Measurements from ENCODE around the gene ZNF559. TPM values are rescaled to one million over a fixed set of nuclear protein-coding genes. Genes with fewer than 3 reads are reported as not detected.
"Not testable (repeated sequence)": the region's sequence is repeated elsewhere in the genome, so short reads cannot be mapped to it uniquely, and the experiment has no call there.

Gene ZNF559
- 12.5 TPM for total RNA-seq

DNA sequence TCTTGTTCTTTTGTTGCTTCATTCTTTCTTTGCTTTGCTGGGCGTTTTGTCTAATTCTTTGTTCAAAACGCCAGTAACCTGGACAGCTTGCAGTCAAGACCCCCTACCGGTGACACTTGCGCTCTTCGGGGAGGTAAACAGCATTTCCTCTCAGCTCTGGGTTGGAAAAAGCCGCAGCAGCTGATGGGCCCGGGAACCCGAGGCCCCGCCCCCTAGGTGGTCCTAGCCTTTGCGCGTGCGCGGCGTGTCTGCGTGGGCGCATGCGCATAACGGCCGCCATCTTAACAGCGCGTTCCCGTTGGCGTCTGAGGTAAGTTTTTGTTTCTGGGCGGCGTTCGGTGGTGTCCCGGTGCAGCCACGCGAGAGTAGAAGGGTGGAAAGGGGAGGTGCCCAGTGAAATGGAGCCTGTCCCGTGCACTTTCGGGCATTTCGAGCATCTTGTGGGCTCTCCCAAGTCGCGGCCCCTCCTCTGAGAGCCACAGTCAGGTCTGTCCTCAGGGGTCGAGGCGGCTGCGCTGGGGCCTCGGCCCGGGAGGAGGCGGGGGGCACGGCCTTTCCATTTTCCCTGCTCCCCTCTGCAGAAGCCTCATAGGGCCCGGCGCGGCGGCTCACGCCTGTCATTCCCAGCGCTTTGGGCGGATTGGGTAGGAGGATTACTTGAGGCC lies at the start of gene ZNF559:
Gene ZNF559, plus strand, starts transcription at position 261 of the 665 bp plus-strand sequence. CDS start 14,371 bp downstream, outside the sequence.
- Histone ChIP-seq H3K9me3 (ENCODE audit: control insufficient read depth in 3 of 3, low read length in 3 of 3) (peaks cover 7 to 11% (median 11%) of the 10 kb centered on the region in 3 donors), H3K9ac (ENCODE audit: low read depth in 1 of 3, low read length in 3 of 3) (peak within 1 kb of the TSS; percentile 75 to 82 (median 81))

DNA sequence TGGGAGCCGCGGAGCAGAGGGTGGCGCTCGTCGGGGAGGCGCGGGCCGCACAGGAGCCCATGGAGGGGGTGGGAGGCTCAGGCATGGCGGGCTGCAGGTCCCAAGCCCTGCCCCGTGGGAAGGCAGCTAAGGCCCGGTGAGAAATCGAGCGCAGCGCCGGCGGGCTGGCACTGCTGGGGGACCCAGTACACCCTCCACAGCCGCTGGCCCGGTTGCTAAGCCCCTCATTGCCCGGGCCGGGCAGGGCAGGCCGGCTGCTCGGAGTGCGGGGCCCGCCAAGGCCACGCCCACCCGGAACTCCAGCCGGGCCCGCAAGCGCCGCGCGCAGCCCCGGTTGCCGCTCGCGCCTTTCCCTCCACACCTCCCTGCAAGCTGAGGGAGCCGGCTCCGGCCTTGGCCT lies 40.5 kb upstream of the ZNF559 start:
- not testable (repeated sequence) for H3K4me3 ChIP-seq (ENCODE audit: low read length in 3 of 3); H3K9ac ChIP-seq (ENCODE audit: low read depth in 1 of 3, low read length in 3 of 3)
- H3K9me3 ChIP-seq (ENCODE audit: control insufficient read depth in 3 of 3, low read length in 3 of 3): peaks cover 0 to 19% (median 10%) of the 10 kb centered on the region in 3 donors

More for the DNA sequence above, at the start of gene ZNF559:
- Histone ChIP-seq H3K36me3 (ENCODE audit: control insufficient read depth in 3 of 3, insufficient read depth in 3 of 3, low read length in 3 of 3) (peaks cover 4 to 7% (median 5%) of the 10 kb centered on the region in 3 donors), H3K4me3 (ENCODE audit: low read length in 3 of 3) (peak within 1 kb of the TSS; percentile 81 to 89 (median 83)), H3K4me1 (ENCODE audit: control insufficient read depth in 3 of 3, insufficient read depth in 3 of 3, low read length in 3 of 3) (peaks cover 4 to 10% (median 7%) of the 10 kb centered on the region in 3 donors), H3K27ac (ENCODE audit: low read depth, low read length) (peak within 1 kb of the TSS; percentile 73), H3K27me3 (ENCODE audit: control insufficient read depth in 3 of 3, insufficient read depth in 3 of 3, low read length in 3 of 3) (no peaks in the 10 kb centered on the region)

DNA sequence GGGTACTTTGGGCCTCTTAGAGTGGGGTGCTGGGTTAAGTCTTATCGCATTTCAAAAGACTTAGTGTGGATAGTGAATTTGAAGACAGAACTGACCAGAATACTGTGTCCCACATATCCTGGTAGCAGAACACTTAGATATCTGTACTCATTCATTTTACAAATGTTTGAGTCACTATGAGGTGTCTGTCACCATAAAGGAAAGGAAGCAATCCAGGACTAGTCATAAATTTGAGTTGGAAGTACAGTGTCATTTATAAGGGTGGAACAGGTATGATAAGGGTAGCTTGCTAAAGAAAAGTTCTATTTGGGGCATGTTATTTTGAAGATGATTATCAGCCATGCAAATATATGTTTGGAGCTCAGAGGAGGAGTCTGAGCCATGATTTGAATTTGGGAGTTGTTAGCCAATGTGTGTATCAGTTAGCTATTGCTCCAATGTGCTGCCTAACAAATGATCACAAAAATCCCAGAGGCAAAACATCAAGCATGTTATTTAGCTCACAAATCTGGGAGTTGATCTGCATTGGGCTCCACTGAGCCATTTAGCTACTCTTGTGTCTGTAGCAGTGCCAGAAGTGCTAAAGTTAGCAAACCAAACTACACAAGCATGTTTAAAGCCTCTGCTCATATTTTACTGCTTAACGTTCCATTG lies 34.6 kb upstream of the ZNF559 start:
- Histone ChIP-seq H3K9me3 (ENCODE audit: control insufficient read depth in 3 of 3, low read length in 3 of 3) (peaks cover 12 to 37% (median 15%) of the 10 kb centered on the region in 3 donors), H3K4me1 (ENCODE audit: control insufficient read depth in 3 of 3, insufficient read depth in 3 of 3, low read length in 3 of 3) (no peaks in the 10 kb centered on the region), H3K27ac (ENCODE audit: low read depth, low read length) (no peak overlapping the region), H3K4me3 (ENCODE audit: low read length in 3 of 3) (peak overlapping the region in 1 of 3 donors; percentile 7), H3K9ac (ENCODE audit: low read depth in 1 of 3, low read length in 3 of 3) (no peak overlapping the region), H3K27me3 (ENCODE audit: control insufficient read depth in 3 of 3, insufficient read depth in 3 of 3, low read length in 3 of 3) (no peaks in the 10 kb centered on the region), H3K36me3 (ENCODE audit: control insufficient read depth in 3 of 3, insufficient read depth in 3 of 3, low read length in 3 of 3) (peaks cover 12 to 26% (median 20%) of the 10 kb centered on the region in 3 donors)

More for the DNA sequence above, 40.5 kb upstream of the ZNF559 start:
- not testable (repeated sequence) for H3K4me1 ChIP-seq (ENCODE audit: control insufficient read depth in 3 of 3, insufficient read depth in 3 of 3, low read length in 3 of 3); H3K36me3 ChIP-seq (ENCODE audit: control insufficient read depth in 3 of 3, insufficient read depth in 3 of 3, low read length in 3 of 3); H3K27ac ChIP-seq (ENCODE audit: low read depth, low read length); H3K27me3 ChIP-seq (ENCODE audit: control insufficient read depth in 3 of 3, insufficient read depth in 3 of 3, low read length in 3 of 3)

DNA sequence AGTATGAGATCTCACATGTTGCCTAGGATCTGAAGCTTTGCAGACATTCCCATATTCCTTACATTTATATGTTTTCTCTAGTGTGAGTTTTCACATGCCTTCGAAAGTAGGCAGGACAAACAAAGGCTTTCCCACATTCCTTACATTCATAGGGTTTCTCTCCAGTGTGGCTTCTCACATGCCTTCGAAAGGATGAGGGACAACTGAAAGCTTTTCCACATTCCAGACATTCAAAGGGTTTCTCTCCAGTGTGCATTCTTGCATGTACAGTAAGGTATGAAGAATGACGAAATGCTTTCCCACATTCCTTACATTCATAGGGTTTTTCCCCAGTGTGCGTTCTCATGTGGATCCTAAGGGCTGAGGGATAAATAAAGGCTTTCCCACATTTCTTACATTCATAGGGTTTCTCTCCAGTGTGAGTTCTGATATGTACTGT lies 28.5 kb upstream of the ZNF559 start:
- H3K27ac ChIP-seq (ENCODE audit: low read depth, low read length): no peak overlapping the region
- peaks cover 47 to 66% (median 65%) of the 10 kb centered on the region in 3 donors for H3K36me3 ChIP-seq (ENCODE audit: control insufficient read depth in 3 of 3, insufficient read depth in 3 of 3, low read length in 3 of 3)
- H3K9me3 ChIP-seq (ENCODE audit: control insufficient read depth in 3 of 3, low read length in 3 of 3): peaks cover 21 to 64% (median 32%) of the 10 kb centered on the region in 3 donors
- no peak overlapping the region for H3K9ac ChIP-seq (ENCODE audit: low read depth in 1 of 3, low read length in 3 of 3)
- no peaks in the 10 kb centered on the region for H3K4me1 ChIP-seq (ENCODE audit: control insufficient read depth in 3 of 3, insufficient read depth in 3 of 3, low read length in 3 of 3)
- H3K4me3 ChIP-seq (ENCODE audit: low read length in 3 of 3): peak overlapping the region in 1 of 3 donors; percentile 48
- no peaks in the 10 kb centered on the region for H3K27me3 ChIP-seq (ENCODE audit: control insufficient read depth in 3 of 3, insufficient read depth in 3 of 3, low read length in 3 of 3)

DNA sequence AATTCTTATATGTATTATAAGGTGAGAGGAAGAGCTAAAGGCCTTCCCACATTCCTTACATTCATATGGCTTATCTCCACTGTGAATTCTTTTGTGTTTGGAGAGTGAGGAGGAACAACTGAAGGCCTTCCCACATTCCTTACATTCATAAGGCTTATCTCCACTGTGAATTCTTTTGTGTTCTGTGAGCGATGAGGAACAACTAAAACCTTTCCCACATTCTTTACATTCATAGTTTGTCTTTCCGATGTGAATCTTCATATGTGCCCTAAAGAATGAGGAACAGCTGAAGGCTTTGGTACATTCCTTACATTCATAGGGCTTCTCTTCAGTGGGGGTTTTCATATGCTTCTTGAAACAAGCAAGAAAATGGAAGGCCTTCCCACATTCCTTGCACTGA lies 27.6 kb upstream of the ZNF559 start:
- Histone ChIP-seq H3K4me3 (ENCODE audit: low read length in 3 of 3) (peak overlapping the region in 1 of 3 donors; percentile 49), H3K9ac (ENCODE audit: low read depth in 1 of 3, low read length in 3 of 3) (no peak overlapping the region), H3K27me3 (ENCODE audit: control insufficient read depth in 3 of 3, insufficient read depth in 3 of 3, low read length in 3 of 3) (no peaks in the 10 kb centered on the region), H3K4me1 (ENCODE audit: control insufficient read depth in 3 of 3, insufficient read depth in 3 of 3, low read length in 3 of 3) (no peaks in the 10 kb centered on the region), H3K36me3 (ENCODE audit: control insufficient read depth in 3 of 3, insufficient read depth in 3 of 3, low read length in 3 of 3) (peaks cover 53 to 75% (median 73%) of the 10 kb centered on the region in 3 donors), H3K9me3 (ENCODE audit: control insufficient read depth in 3 of 3, low read length in 3 of 3) (peaks cover 24 to 69% (median 33%) of the 10 kb centered on the region in 3 donors), H3K27ac (ENCODE audit: low read depth, low read length) (no peak overlapping the region)

DNA sequence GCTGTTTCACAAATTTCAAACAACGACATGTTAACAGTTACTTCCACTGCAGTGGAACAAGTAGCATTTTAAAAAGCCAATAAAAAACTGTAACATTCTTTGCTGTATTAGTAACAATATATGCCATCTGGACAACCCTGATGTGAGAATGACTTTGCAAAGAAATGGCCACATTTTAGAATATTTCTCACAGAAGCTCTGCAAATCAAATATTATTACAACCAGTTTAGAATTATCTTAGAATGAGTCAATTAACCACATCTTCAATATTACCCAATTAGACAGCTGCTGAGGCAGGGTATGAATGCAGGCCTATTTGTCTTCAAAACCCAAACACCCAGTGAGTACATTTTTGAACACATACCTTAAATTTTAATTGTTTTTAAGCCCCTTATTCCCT lies 17.5 kb upstream of the ZNF559 start:
- H3K27me3 ChIP-seq (ENCODE audit: control insufficient read depth in 3 of 3, insufficient read depth in 3 of 3, low read length in 3 of 3): no peaks in the 10 kb centered on the region
- peaks cover 0 to 6% (median 5%) of the 10 kb centered on the region in 3 donors for H3K9me3 ChIP-seq (ENCODE audit: control insufficient read depth in 3 of 3, low read length in 3 of 3)
- H3K36me3 ChIP-seq (ENCODE audit: control insufficient read depth in 3 of 3, insufficient read depth in 3 of 3, low read length in 3 of 3): peaks cover 24 to 33% (median 32%) of the 10 kb centered on the region in 3 donors
- H3K27ac ChIP-seq (ENCODE audit: low read depth, low read length): no peak overlapping the region
- H3K4me3 ChIP-seq (ENCODE audit: low read length in 3 of 3): no peak overlapping the region
- H3K9ac ChIP-seq (ENCODE audit: low read depth in 1 of 3, low read length in 3 of 3): no peak overlapping the region
- peaks cover 6 to 8% (median 6%) of the 10 kb centered on the region in 3 donors for H3K4me1 ChIP-seq (ENCODE audit: control insufficient read depth in 3 of 3, insufficient read depth in 3 of 3, low read length in 3 of 3)

DNA sequence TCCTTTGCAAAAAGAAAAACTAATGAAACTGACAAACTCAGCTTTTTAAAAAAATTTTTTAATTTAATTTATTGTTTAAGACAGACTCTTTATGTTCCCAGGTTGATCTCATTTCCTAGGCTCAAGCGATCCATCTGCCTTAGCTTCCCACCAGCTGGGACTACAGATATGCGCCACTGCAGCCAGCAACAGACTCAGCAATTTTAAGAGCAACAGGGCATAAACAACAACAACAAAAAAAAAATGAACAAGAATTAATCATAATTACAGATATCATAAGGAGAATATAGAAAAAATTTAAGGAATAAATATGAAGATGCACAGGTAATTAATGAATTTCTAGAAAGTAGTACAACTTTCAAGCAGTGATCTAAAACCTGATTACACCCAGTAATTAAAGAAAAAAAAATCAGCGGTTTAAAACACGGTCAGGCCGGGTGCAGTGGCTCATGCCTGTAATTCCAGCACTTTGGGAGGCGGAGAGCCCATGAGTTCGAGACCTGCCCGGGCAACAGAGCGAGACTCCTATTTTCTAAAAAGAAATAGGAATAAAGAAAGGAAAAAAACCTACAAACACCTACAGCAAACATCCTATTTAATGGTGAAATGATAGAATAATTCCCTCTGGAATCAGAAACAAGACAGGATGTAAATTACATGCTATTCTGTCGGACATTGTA lies 15.7 kb upstream of the ZNF559 start:
- Histone ChIP-seq H3K9ac (ENCODE audit: low read depth in 1 of 3, low read length in 3 of 3) (peak overlapping the region in 1 of 3 donors; percentile 89), H3K36me3 (ENCODE audit: control insufficient read depth in 3 of 3, insufficient read depth in 3 of 3, low read length in 3 of 3) (peaks cover 10 to 17% (median 15%) of the 10 kb centered on the region in 3 donors), H3K27ac (ENCODE audit: low read depth, low read length) (no peak overlapping the region), H3K27me3 (ENCODE audit: control insufficient read depth in 3 of 3, insufficient read depth in 3 of 3, low read length in 3 of 3) (no peaks in the 10 kb centered on the region), H3K4me3 (ENCODE audit: low read length in 3 of 3) (peak overlapping the region; percentile 90 to 98 (median 97)), H3K9me3 (ENCODE audit: control insufficient read depth in 3 of 3, low read length in 3 of 3) (peaks cover 0 to 7% (median 0%) of the 10 kb centered on the region in 3 donors), H3K4me1 (ENCODE audit: control insufficient read depth in 3 of 3, insufficient read depth in 3 of 3, low read length in 3 of 3) (peaks cover 6 to 8% (median 6%) of the 10 kb centered on the region in 3 donors)

DNA sequence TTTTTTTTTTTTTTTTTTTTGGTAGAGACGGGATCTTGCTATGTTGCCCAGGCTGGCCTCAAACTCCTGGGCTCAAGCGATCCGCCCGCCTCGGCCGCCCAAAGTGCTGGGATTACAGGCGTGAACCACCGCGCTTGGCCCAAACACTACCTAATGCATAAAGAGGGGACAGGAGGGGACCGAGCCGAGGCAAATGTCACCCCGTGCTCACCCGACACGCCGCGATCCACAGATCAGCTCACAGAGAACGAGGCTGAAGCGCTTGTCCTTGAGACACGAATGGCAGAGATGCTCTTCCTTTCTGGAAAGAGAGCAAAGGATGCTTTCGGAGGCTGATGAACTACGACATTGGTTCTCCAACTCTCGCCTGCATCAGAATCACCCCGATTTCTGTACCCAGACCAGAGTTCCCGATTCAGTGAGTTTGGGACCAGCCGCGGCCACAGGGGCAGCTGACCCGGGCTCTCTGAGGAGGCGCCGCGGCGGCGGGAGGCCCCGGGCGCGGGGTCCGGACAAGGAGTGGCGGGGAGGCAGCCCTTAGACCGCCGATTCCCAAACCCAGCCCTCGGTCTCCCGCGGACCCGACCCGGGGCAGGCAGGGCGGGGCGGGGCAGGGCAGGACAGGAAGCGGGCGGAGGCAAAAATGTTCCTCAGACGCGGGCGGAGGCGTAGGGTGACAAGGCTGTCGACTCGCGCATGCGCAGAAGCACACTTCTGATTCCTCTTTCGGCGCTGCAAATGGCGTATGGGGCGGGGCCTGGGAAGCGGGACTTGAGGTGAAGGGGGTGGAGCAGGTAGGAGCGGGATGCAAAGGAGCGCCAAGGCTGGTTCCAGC lies 14.6 kb upstream of the ZNF559 start, which contains the start of gene ZNF699:
Gene ZNF699, minus strand, starts transcription at position 700 of the 835 bp plus-strand sequence. CDS start 4,719 bp downstream, outside the sequence.
- Histone ChIP-seq H3K36me3 (ENCODE audit: control insufficient read depth in 3 of 3, insufficient read depth in 3 of 3, low read length in 3 of 3) (peaks cover 4 to 8% (median 7%) of the 10 kb centered on the region in 3 donors), H3K4me1 (ENCODE audit: control insufficient read depth in 3 of 3, insufficient read depth in 3 of 3, low read length in 3 of 3) (peaks cover 6 to 8% (median 6%) of the 10 kb centered on the region in 3 donors), H3K27ac (ENCODE audit: low read depth, low read length) (peak within 1 kb of the TSS; percentile 89), H3K9ac (ENCODE audit: low read depth in 1 of 3, low read length in 3 of 3) (peak within 1 kb of the TSS; percentile 82 to 92 (median 89)), H3K27me3 (ENCODE audit: control insufficient read depth in 3 of 3, insufficient read depth in 3 of 3, low read length in 3 of 3) (no peaks in the 10 kb centered on the region), H3K9me3 (ENCODE audit: control insufficient read depth in 3 of 3, low read length in 3 of 3) (peaks cover 3 to 7% (median 3%) of the 10 kb centered on the region in 3 donors), H3K4me3 (ENCODE audit: low read length in 3 of 3) (peak within 1 kb of the TSS; percentile 90 to 98 (median 97))

DNA sequence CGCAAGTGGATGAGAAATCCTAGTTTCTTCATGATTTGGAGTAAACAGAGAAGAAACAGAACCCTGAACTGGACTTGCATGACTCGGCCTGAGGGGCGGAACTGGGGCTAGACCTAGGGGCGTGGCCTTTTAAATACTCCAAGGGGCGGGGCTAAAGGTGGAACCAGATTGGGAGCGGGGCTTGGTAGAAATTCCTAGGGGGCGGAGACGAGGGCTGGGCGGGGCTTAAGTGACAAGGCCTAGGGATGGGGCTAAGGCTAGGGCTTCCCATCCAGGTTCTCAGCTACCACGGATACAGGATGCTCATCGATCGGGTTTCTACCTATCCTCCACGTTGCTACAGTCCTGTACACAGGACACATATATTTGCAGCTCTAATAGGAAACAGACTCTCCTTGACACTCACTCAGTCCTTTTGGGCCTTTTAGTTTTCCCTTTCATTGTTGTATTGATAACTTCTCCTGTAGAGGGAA lies 14.0 kb upstream of the ZNF559 start:
- Histone ChIP-seq H3K27me3 (ENCODE audit: control insufficient read depth in 3 of 3, insufficient read depth in 3 of 3, low read length in 3 of 3) (no peaks in the 10 kb centered on the region), H3K9ac (ENCODE audit: low read depth in 1 of 3, low read length in 3 of 3) (peak overlapping the region; percentile 82 to 92 (median 89)), H3K4me1 (ENCODE audit: control insufficient read depth in 3 of 3, insufficient read depth in 3 of 3, low read length in 3 of 3) (peaks cover 6 to 8% (median 6%) of the 10 kb centered on the region in 3 donors), H3K27ac (ENCODE audit: low read depth, low read length) (peak overlapping the region; percentile 89), H3K9me3 (ENCODE audit: control insufficient read depth in 3 of 3, low read length in 3 of 3) (peaks cover 3 to 7% (median 3%) of the 10 kb centered on the region in 3 donors), H3K36me3 (ENCODE audit: control insufficient read depth in 3 of 3, insufficient read depth in 3 of 3, low read length in 3 of 3) (peaks cover under 1 to 4% (median 2%) of the 10 kb centered on the region in 3 donors), H3K4me3 (ENCODE audit: low read length in 3 of 3) (peak overlapping the region; percentile 90 to 98 (median 97))
